Neural cell (in vitro differentiated cells): ENCODE results near the gene EHBP1. TPM values are rescaled to one million over a fixed set of nuclear protein-coding genes. Genes with fewer than 3 reads are reported as not detected.

Experiments used
- H2AFZ ChIP-seq: fragments of 200-600, 300-800 bp; sonication (generic), shearing (Covaris generic); 2 replicates; pipeline ENCODE4 v1.6.0; 2014; ENCODE audit warnings: low read depth, mild to moderate bottlenecking, antibody characterized with exemption, low read length, moderate library complexity
- H3F3A ChIP-seq: fragments of 200-600 bp; shearing (Covaris generic); 2 replicates; pipeline ENCODE4 v1.6.1; 2016; ENCODE audit warnings: mild to moderate bottlenecking, moderate library complexity, mixed read lengths, antibody characterized with exemption, low read length; ENCODE audit not compliant: insufficient read depth, poor library complexity, severe bottlenecking
- H3K27ac ChIP-seq: fragments of 200-600, 300-800 bp; sonication (generic), shearing (Covaris generic); 2 replicates; pipeline ENCODE4 v1.5.1; 2014; ENCODE audit warnings: mild to moderate bottlenecking, low read length, moderate library complexity
- H3K27me3 ChIP-seq: fragments of 300-800, 200-600 bp; sonication (generic), shearing (Covaris generic); 2 replicates; pipeline ENCODE4 v1.6.0; 2014; ENCODE audit warnings: mild to moderate bottlenecking, low read depth, low read length, moderate library complexity; ENCODE audit not compliant: insufficient read depth
- H3K36me3 ChIP-seq: fragments of 300-800, 200-600 bp; sonication (generic), shearing (Covaris generic); 2 replicates; pipeline ENCODE4 v1.5.1; 2014; ENCODE audit warnings: mild to moderate bottlenecking, antibody characterized with exemption, low read length, moderate library complexity; ENCODE audit not compliant: insufficient read depth
- H3K4me2 ChIP-seq: fragments of 300-800, 200-600 bp; sonication (generic), shearing (Covaris generic); 2 replicates; pipeline ENCODE4 v1.6.0; 2014; ENCODE audit warnings: mild to moderate bottlenecking, low read length
- H3K4me3 ChIP-seq: fragments of 300-800, 200-600 bp; sonication (generic), shearing (Covaris generic); 2 replicates; pipeline ENCODE4 v1.5.1; 2014; ENCODE audit warnings: mild to moderate bottlenecking, low read length, moderate library complexity
- H3K79me2 ChIP-seq: fragments of 200-600 bp; shearing (Covaris generic); replicated peaks from 2 replicates; pipeline ENCODE4 v1.6.0; 2014; ENCODE audit warnings: mild to moderate bottlenecking, low read length, moderate library complexity; ENCODE audit not compliant: insufficient read depth
- H3K9ac ChIP-seq: fragments of 300-800, 200-600 bp; sonication (generic), shearing (Covaris generic); 2 replicates; pipeline ENCODE4 v1.6.1; 2016; ENCODE audit warnings: mild to moderate bottlenecking, low read length, mixed read lengths
- H3K9me2 ChIP-seq: fragments of 200-600 bp; shearing (Covaris generic); 2 replicates; pipeline ENCODE4 v1.6.1; 2016; ENCODE audit warnings: mild to moderate bottlenecking, low read length, mixed read lengths; ENCODE audit not compliant: insufficient read depth
- H3K9me3 ChIP-seq: fragments of 200-600, 300-800 bp; sonication (generic), shearing (Covaris generic); 2 replicates; pipeline ENCODE4 v1.6.1; 2016; ENCODE audit warnings: mild to moderate bottlenecking, mixed run types, low read length, moderate library complexity, mixed read lengths
- H4K20me1 ChIP-seq: fragments of 200-600 bp; shearing (Covaris generic); 2 replicates; pipeline ENCODE4 v1.6.1; 2016; ENCODE audit warnings: mild to moderate bottlenecking, mixed run types; ENCODE audit not compliant: insufficient read depth
- CTCF ChIP-seq: fragments of 450-650 bp; IDR thresholded peaks from 2 replicates; pipeline ENCODE4 v1.5.1; 2014; ENCODE audit warnings: antibody characterized with exemption, mild to moderate bottlenecking, moderate library complexity; ENCODE audit not compliant: poor library complexity, severe bottlenecking
- EP300 ChIP-seq: fragments of 450-650 bp; conservative IDR thresholded peaks from 2 replicates; pipeline ENCODE4 v1.6.1; 2014; ENCODE audit warnings: antibody characterized with exemption, mild to moderate bottlenecking, moderate library complexity; ENCODE audit not compliant: poor library complexity, severe bottlenecking
- EZH2 ChIP-seq: fragments of 200-600, 300-800 bp; shearing (Covaris generic), sonication (generic); IDR thresholded peaks from 2 replicates; pipeline ENCODE4 v1.6.1; 2014; ENCODE audit warnings: antibody characterized with exemption, low read length, borderline replicate concordance, mild to moderate bottlenecking; ENCODE audit not compliant: insufficient read depth, poor library complexity, severe bottlenecking
- MXI1 ChIP-seq: fragments of 450-650 bp; conservative IDR thresholded peaks from 2 replicates; pipeline ENCODE4 v1.6.1; 2014; ENCODE audit warnings: antibody characterized with exemption, mild to moderate bottlenecking; ENCODE audit not compliant: poor library complexity, severe bottlenecking
- POLR2AphosphoS5 ChIP-seq: IDR thresholded peaks from 2 replicates; pipeline ENCODE4 v1.6.1; 2012
- RAD21 ChIP-seq: fragments of 450-650 bp; conservative IDR thresholded peaks from 2 replicates; pipeline ENCODE4 v1.6.1; 2014; ENCODE audit warnings: antibody characterized with exemption, mild to moderate bottlenecking, moderate library complexity
- REST ChIP-seq: IDR thresholded peaks from 2 replicates; pipeline ENCODE4 v1.6.1; 2012; ENCODE audit warnings: borderline replicate concordance
- SMC3 ChIP-seq: fragments of 450-650 bp; conservative IDR thresholded peaks from 2 replicates; pipeline ENCODE4 v1.6.1; 2014; ENCODE audit warnings: antibody characterized with exemption, mild to moderate bottlenecking, moderate library complexity; ENCODE audit not compliant: poor library complexity
- TAF1 ChIP-seq: IDR thresholded peaks from 2 replicates; pipeline ENCODE4 v1.6.1; 2012; ENCODE audit warnings: low read depth
- polyA plus RNA-seq: library from polyadenylated mRNA; depleted of rRNA; stranded (reverse); fragments of >200 nt; gene quantifications from 2 replicates; pipeline ENCODE4 v1.2.3, GENCODE V29; 2014

EHBP1 gene
- polyA plus RNA-seq, 1 donor from 2014 or later: 52.6 TPM

GRCh38 chr2:63003351-63003750 lies 297.8 kb downstream of the EHBP1 start:
- Histone ChIP-seq H2AFZ (no peak overlapping the region), H3K9me2 (no peaks in the 10 kb centered on the region), H3K9ac (no peak overlapping the region), H3K36me3 (no peaks in the 10 kb centered on the region), H3K79me2 (no peaks in the 10 kb centered on the region), H3K4me3 (no peak overlapping the region), H3F3A (no peaks in the 10 kb centered on the region), H3K27ac (no peak overlapping the region), H3K9me3 (no peaks in the 10 kb centered on the region), H3K27me3 (no peaks in the 10 kb centered on the region), H3K4me2 (no peak overlapping the region), H4K20me1 (no peaks in the 10 kb centered on the region)
- TF ChIP-seq REST (no peak), CTCF (no peak), POLR2AphosphoS5 (no peak), SMC3 (no peak), RAD21 (no peak), EP300 (no peak), EZH2 (no peak), TAF1 (no peak), MXI1 (no peak)

GRCh38 chr2:63007813-63008458 lies 302.4 kb downstream of the EHBP1 start:
- Histone ChIP-seq H2AFZ (no peak overlapping the region), H3K9ac (no peak overlapping the region), H3K36me3 (no peaks in the 10 kb centered on the region), H3K79me2 (no peaks in the 10 kb centered on the region), H3K9me3 (no peaks in the 10 kb centered on the region), H3K27me3 (no peaks in the 10 kb centered on the region), H3K4me3 (no peak overlapping the region), H3F3A (no peaks in the 10 kb centered on the region), H3K9me2 (no peaks in the 10 kb centered on the region), H3K4me2 (no peak overlapping the region), H3K27ac (no peak overlapping the region), H4K20me1 (no peaks in the 10 kb centered on the region)
- TF ChIP-seq TAF1 (no peak), EP300 (no peak), CTCF (no peak)
